ENCODE results near the gene IFNB1.

IFNB1 gene

DNA sequence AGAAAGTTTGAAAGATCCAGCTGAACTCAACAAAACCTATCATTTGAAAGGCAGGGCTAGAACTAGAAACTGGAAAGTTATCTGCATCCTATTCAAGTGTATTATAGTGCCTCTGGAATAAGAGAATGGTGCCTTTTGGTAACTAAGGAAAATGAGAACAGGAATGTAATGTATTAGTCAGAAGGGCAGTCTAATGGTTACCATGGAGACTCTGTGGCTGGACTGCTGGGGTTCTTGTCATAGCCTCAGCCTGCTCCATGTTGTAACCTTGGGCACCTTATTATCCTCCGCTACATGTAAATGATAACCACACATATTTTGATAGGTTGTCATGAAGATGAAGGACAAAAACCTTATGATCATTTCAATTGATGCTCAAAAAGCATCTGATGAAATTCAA lies 24.6 kb upstream of the IFNB1 start:
- Histone ChIP-seq H3K27ac (ENCODE audit: low read depth, low read length) (no peak overlapping the region), H3K27me3 (ENCODE audit: control insufficient read depth, low read length) (no peaks in the 10 kb centered on the region), H3K79me2 (ENCODE audit: control insufficient read depth, low read length) (no peaks in the 10 kb centered on the region), H3K4me1 (ENCODE audit: control insufficient read depth, low read length) (peaks cover 37% of the 10 kb centered on the region), H3K9me3 (ENCODE audit: control insufficient read depth, insufficient read depth, low read length) (peaks cover 3% of the 10 kb centered on the region; the same call in 1 of the 2 replicates), H3K4me2 (ENCODE audit: low read length) (no peak overlapping the region), H3K36me3 (ENCODE audit: control insufficient read depth, low read length) (no peaks in the 10 kb centered on the region), H3F3A (ENCODE audit: control insufficient read depth, insufficient read depth) (peaks cover 18% of the 10 kb centered on the region), H3K9me2 (replicated peaks; ENCODE audit: control insufficient read depth, low read length) (no peaks in the 10 kb centered on the region), H4K20me1 (ENCODE audit: control insufficient read depth, insufficient read depth, low read depth, low read length) (no peaks in the 10 kb centered on the region), H3K4me3 (ENCODE audit: low read length) (no peak overlapping the region)
- TF ChIP-seq EZH2phosphoT487 (IDR thresholded peaks at IDR 0.05; ENCODE audit: borderline replicate concordance, low read length) = no peak
- TF ChIP-seq, protein P1, sequence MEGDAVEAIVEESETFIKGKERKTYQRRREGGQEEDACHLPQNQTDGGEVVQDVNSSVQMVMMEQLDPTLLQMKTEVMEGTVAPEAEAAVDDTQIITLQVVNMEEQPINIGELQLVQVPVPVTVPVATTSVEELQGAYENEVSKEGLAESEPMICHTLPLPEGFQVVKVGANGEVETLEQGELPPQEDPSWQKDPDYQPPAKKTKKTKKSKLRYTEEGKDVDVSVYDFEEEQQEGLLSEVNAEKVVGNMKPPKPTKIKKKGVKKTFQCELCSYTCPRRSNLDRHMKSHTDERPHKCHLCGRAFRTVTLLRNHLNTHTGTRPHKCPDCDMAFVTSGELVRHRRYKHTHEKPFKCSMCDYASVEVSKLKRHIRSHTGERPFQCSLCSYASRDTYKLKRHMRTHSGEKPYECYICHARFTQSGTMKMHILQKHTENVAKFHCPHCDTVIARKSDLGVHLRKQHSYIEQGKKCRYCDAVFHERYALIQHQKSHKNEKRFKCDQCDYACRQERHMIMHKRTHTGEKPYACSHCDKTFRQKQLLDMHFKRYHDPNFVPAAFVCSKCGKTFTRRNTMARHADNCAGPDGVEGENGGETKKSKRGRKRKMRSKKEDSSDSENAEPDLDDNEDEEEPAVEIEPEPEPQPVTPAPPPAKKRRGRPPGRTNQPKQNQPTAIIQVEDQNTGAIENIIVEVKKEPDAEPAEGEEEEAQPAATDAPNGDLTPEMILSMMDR (IDR thresholded peaks at IDR 0.05; ENCODE audit: low read depth, low read length, poor library complexity, severe bottlenecking) = no peak

DNA sequence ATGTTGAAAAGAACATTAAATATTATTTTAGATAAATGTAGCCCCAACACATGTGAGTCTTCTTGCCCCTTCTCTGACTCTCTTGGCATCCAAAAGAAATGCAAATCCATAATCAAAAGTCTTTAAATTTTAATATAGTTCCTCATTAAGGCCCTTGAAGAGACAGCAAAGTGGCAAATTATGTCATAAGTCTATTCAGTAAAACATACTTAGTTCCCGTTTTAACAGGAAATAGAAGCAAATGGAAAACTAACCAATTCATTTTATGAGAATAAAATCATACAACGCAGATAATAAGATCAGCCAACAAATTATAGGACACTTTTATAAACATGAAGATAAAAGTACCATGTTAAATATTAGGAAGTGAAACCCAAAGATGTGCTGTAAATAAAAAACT lies 20.1 kb upstream of the IFNB1 start:
- H3K9me3 ChIP-seq (ENCODE audit: control insufficient read depth, insufficient read depth, low read length) = peaks cover 13% of the 10 kb centered on the region; the same call in 1 of the 2 replicates
- peaks cover 18% of the 10 kb centered on the region for H3F3A ChIP-seq (ENCODE audit: control insufficient read depth, insufficient read depth)
- TF ChIP-seq, protein P1 (IDR thresholded peaks at IDR 0.05; ENCODE audit: low read depth, low read length, poor library complexity, severe bottlenecking) = no peak
- TF ChIP-seq EZH2phosphoT487 (IDR thresholded peaks at IDR 0.05; ENCODE audit: borderline replicate concordance, low read length) = no peak
- H3K4me3 ChIP-seq (ENCODE audit: low read length) = peak overlapping the region; percentile 33
- no peaks in the 10 kb centered on the region for H3K79me2 ChIP-seq (ENCODE audit: control insufficient read depth, low read length)
- H3K27me3 ChIP-seq (ENCODE audit: control insufficient read depth, low read length) = no peaks in the 10 kb centered on the region
- no peaks in the 10 kb centered on the region for H3K9me2 ChIP-seq (replicated peaks; ENCODE audit: control insufficient read depth, low read length)
- H3K4me2 ChIP-seq (ENCODE audit: low read length) = peak overlapping the region; percentile 48
- H3K36me3 ChIP-seq (ENCODE audit: control insufficient read depth, low read length) = no peaks in the 10 kb centered on the region
- peak overlapping the region; percentile 47 for H3K27ac ChIP-seq (ENCODE audit: low read depth, low read length)
- no peaks in the 10 kb centered on the region for H4K20me1 ChIP-seq (ENCODE audit: control insufficient read depth, insufficient read depth, low read depth, low read length)
- peaks cover 42% of the 10 kb centered on the region for H3K4me1 ChIP-seq (ENCODE audit: control insufficient read depth, low read length)

DNA sequence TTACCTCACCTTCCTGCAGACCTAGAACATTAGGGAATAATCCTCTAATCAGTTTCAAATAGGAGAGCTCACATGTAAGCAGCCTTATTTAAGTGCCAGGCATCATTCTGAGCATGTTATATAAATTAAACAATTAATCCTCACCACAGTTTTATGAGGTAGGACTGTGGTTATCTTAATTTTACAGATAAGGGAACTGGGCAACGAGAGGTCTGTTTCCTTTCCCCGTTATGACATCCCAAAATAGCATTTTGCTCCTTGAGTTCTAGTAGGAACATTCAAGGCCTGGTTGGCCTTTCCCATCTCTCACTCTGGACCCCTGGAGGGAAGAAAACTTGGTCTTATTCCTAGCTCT lies 19.1 kb upstream of the IFNB1 start:
- Histone ChIP-seq H3K4me3 (ENCODE audit: low read length) (peak overlapping the region; percentile 33; the same call in 1 of the 2 replicates), H3K9me2 (replicated peaks; ENCODE audit: control insufficient read depth, low read length) (no peaks in the 10 kb centered on the region), H3K9me3 (ENCODE audit: control insufficient read depth, insufficient read depth, low read length) (peaks cover 13% of the 10 kb centered on the region; the same call in 1 of the 2 replicates), H4K20me1 (ENCODE audit: control insufficient read depth, insufficient read depth, low read depth, low read length) (no peaks in the 10 kb centered on the region), H3K4me1 (ENCODE audit: control insufficient read depth, low read length) (peaks cover 42% of the 10 kb centered on the region), H3K36me3 (ENCODE audit: control insufficient read depth, low read length) (no peaks in the 10 kb centered on the region), H3K27ac (ENCODE audit: low read depth, low read length) (no peak overlapping the region), H3K79me2 (ENCODE audit: control insufficient read depth, low read length) (no peaks in the 10 kb centered on the region), H3K27me3 (ENCODE audit: control insufficient read depth, low read length) (no peaks in the 10 kb centered on the region), H3K4me2 (ENCODE audit: low read length) (peak overlapping the region; percentile 48), H3F3A (ENCODE audit: control insufficient read depth, insufficient read depth) (peaks cover 18% of the 10 kb centered on the region)
- TF ChIP-seq EZH2phosphoT487 (IDR thresholded peaks at IDR 0.05; ENCODE audit: borderline replicate concordance, low read length) = no peak
- TF ChIP-seq, protein P1 (IDR thresholded peaks at IDR 0.05; ENCODE audit: low read depth, low read length, poor library complexity, severe bottlenecking) = no peak

Measured in DOHH2 (cell line).